ENCODE measurements around the gene NRIP2. TPM values are rescaled to one million over a fixed set of nuclear protein-coding genes. Genes with fewer than 3 reads are reported as not detected.

The NRIP2 gene, protein sequence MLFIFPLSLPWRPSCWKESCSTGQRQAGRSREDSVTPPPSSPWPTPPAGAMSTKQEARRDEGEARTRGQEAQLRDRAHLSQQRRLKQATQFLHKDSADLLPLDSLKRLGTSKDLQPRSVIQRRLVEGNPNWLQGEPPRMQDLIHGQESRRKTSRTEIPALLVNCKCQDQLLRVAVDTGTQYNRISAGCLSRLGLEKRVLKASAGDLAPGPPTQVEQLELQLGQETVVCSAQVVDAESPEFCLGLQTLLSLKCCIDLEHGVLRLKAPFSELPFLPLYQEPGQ
- total RNA-seq (not detected), total RNA-seq (0 to 0.23 (median 0) reads per million in 172 experiments)
- polyA plus RNA-seq (2013, experiment 1 of 2): 4.0 TPM
- 5.7 TPM for polyA plus RNA-seq (2013, experiment 2 of 2)

- no peak for ATAC-seq (ENCODE audit: poor library complexity)
- peaks cover 52% of the 10 kb centered on the region for H3K36me3 Mint-ChIP-seq (ENCODE audit: low read depth)
- H3K9me3 Mint-ChIP-seq: no peaks in the 10 kb centered on the region
- POLR2A ChIA-PET: interaction anchor here (0.6 kb wide), 1 partner anchor 22 kb away, joined by 4 read pairs; no protein-coding TSS in a partner anchor
- Histone ChIP-seq H3K9me3 (ENCODE audit: control insufficient read depth in 1 of 2, insufficient read depth in 1 of 2, low read length in 2 of 2) (no peaks in the 10 kb centered on the region), H3K27me3 (ENCODE audit: control insufficient read depth in 1 of 2, insufficient read depth in 2 of 2, low read length in 2 of 2) (no peaks in the 10 kb centered on the region), H3K4me1 (ENCODE audit: insufficient read depth, low read length) (no peaks in the 10 kb centered on the region), H3K27ac (ENCODE audit: low read depth in 1 of 2, low read length in 2 of 2) (no peak within 1 kb of the TSS), H3K36me3 (ENCODE audit: insufficient read depth, low read length) (peaks cover 27% of the 10 kb centered on the region), H3K4me3 (ENCODE audit: low read length) (no peak within 1 kb of the TSS)
- CTCF ChIA-PET: no interaction called here
- peak within 1 kb of the TSS; percentile 5 for H3K27ac Mint-ChIP-seq
- intact Hi-C loops (cut with DNase I, micrococcal nuclease): no loop called here
- DNase-seq: no peak
- H3K27me3 Mint-ChIP-seq: no peaks in the 10 kb centered on the region
- TF ChIP-seq, protein P1, sequence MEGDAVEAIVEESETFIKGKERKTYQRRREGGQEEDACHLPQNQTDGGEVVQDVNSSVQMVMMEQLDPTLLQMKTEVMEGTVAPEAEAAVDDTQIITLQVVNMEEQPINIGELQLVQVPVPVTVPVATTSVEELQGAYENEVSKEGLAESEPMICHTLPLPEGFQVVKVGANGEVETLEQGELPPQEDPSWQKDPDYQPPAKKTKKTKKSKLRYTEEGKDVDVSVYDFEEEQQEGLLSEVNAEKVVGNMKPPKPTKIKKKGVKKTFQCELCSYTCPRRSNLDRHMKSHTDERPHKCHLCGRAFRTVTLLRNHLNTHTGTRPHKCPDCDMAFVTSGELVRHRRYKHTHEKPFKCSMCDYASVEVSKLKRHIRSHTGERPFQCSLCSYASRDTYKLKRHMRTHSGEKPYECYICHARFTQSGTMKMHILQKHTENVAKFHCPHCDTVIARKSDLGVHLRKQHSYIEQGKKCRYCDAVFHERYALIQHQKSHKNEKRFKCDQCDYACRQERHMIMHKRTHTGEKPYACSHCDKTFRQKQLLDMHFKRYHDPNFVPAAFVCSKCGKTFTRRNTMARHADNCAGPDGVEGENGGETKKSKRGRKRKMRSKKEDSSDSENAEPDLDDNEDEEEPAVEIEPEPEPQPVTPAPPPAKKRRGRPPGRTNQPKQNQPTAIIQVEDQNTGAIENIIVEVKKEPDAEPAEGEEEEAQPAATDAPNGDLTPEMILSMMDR (IDR thresholded peaks at IDR 0.05): no peak
- H3K4me1 Mint-ChIP-seq (ENCODE audit: low read depth): peaks cover 12% of the 10 kb centered on the region
- no peak within 1 kb of the TSS for H3K4me3 Mint-ChIP-seq
Observed at GRCh38 chr12:2834581-2835491, at the start of gene NRIP2. NRIP2 (minus strand) TSS chr12:2835035; CDS start chr12:2834983, 52 bp downstream.

GRCh38 chr12:2879853-2880252 is 45.0 kb upstream of the NRIP2 start:
- intact Hi-C loops (cut with DNase I, micrococcal nuclease): loop anchor here in 1 of 2 experiments (5.0 kb wide), 2 partner anchors 88 to 197 kb away; partner anchors contain the start of genes FKBP4 and TSPAN9

More at GRCh38 chr12:2879853-2880252, 45.0 kb upstream of the NRIP2 start:
- Histone ChIP-seq H3K4me1 (ENCODE audit: insufficient read depth, low read length) (peaks cover 39% of the 10 kb centered on the region), H3K9me3 (ENCODE audit: control insufficient read depth in 1 of 2, insufficient read depth in 1 of 2, low read length in 2 of 2) (no peaks in the 10 kb centered on the region), H3K36me3 (ENCODE audit: insufficient read depth, low read length) (peaks cover 5% of the 10 kb centered on the region), H3K27me3 (ENCODE audit: control insufficient read depth in 1 of 2, insufficient read depth in 2 of 2, low read length in 2 of 2) (no peaks in the 10 kb centered on the region), H3K4me3 (ENCODE audit: low read length) (no peak overlapping the region), H3K27ac (ENCODE audit: low read depth in 1 of 2, low read length in 2 of 2) (no peak overlapping the region)
- Mint-ChIP-seq H3K27me3 (no peaks in the 10 kb centered on the region), H3K4me1 (ENCODE audit: low read depth) (peaks cover 35% of the 10 kb centered on the region), H3K4me3 (no peak overlapping the region), H3K27ac (peak overlapping the region; percentile 59), H3K36me3 (ENCODE audit: low read depth) (peaks cover 31% of the 10 kb centered on the region), H3K9me3 (no peaks in the 10 kb centered on the region)
- TF ChIP-seq, protein P1 (IDR thresholded peaks at IDR 0.05): no peak
- CTCF ChIA-PET: no interaction called here
- DNase-seq (no peak), ATAC-seq (ENCODE audit: poor library complexity) (no peak)
- POLR2A ChIA-PET: interaction anchor here (5.0 kb wide), 1 partner anchor 9 kb away, joined by 77 read pairs; the partner anchor contains the start of gene TULP3
